ENCODE measurements around the gene ETS1.

- TF ChIP-seq CTCF (IDR thresholded peaks at IDR 0.05) (no peak), POLR2A (IDR thresholded peaks at IDR 0.05) (no peak)
Observed at GRCh38 chr11:128551058-128551457, 36.3 kb downstream of the ETS1 start.
